ENCODE data around the gene LCE3A. TPM values are rescaled to one million over a fixed set of nuclear protein-coding genes. Genes with fewer than 3 reads are reported as not detected.

LCE3A gene
- total and polyA plus RNA-seq, 10 of the 15 experiments (the other 5 are each of a cell fraction or from before 2014, with no cell fraction given), result not detected

GRCh38 chr1:152640351-152640750 is 17.4 kb upstream of the LCE3A start (continued):
- TF ChIP-seq ZBTB40 (IDR thresholded peaks at IDR 0.05; ENCODE audit: borderline replicate concordance) (no peak), NFXL1 (IDR thresholded peaks at IDR 0.05; ENCODE audit: borderline replicate concordance) (no peak)

- Histone ChIP-seq H3K27ac (ENCODE audit: control insufficient read depth, insufficient read depth) (no peak overlapping the region), H4K20me1 (ENCODE audit: control insufficient read depth, insufficient read depth) (no peaks in the 10 kb centered on the region), H3K4me2 (ENCODE audit: control insufficient read depth, insufficient read depth) (no peak overlapping the region), H3K9me3 (replicated peaks; ENCODE audit: control insufficient read depth, insufficient read depth, low read length) (no peaks in the 10 kb centered on the region), H3K4me3 (no peak overlapping the region), H3K4me1 (ENCODE audit: control insufficient read depth, insufficient read depth, low read length) (no peaks in the 10 kb centered on the region), H3K79me2 (ENCODE audit: control insufficient read depth, insufficient read depth, low read length) (no peaks in the 10 kb centered on the region), H3K27me3 (replicated peaks in 1 of 2; ENCODE audit: control insufficient read depth in 2 of 2, insufficient read depth in 2 of 2, low read length in 1 of 2) (no peaks in the 10 kb centered on the region), H2AFZ (ENCODE audit: control insufficient read depth, low read depth, low read length) (no peak overlapping the region), H3K36me3 (ENCODE audit: control insufficient read depth in 2 of 2, insufficient read depth in 2 of 2, low read length in 1 of 2) (no peaks in the 10 kb centered on the region), H3K9ac (ENCODE audit: control insufficient read depth, insufficient read depth, low read length) (no peak overlapping the region)
- DNase-seq (ENCODE audit: low read depth, low spot score) (no peak), FAIRE-seq (no peak), ATAC-seq (no peak)
- BruUV-seq (replicated peaks), result no TSS peak
- ChIA-PET POLR2A (no interaction called here), CTCF (interaction anchor here (1.0 kb wide), 1 partner anchor 12 kb away, joined by 3 read pairs; no protein-coding TSS in a partner anchor), RAD21 (ENCODE audit: unreplicated experiment) (no interaction called here), SMC1A (ENCODE audit: uncharacterized antibody, unreplicated experiment) (interaction anchor here (1.1 kb wide), 1 partner anchor 19 kb away, joined by 3 read pairs; no protein-coding TSS in a partner anchor)
- WGBS (ENCODE audit: insufficient coverage, insufficient replicate concordance, low lambda C conversion rate, missing lambda C conversion rate), result 66% methylated on average over 3 of the region's 3 CpGs
- intact Hi-C loops (cut with micrococcal nuclease; ENCODE audit: unreplicated experiment), result no loop called here
- in situ Hi-C loops (cut with MboI), result no loop called here
- TF ChIP-seq MEF2B (IDR thresholded peaks at IDR 0.05; ENCODE audit: partially characterized antibody, poor library complexity, severe bottlenecking) (no peak), MXI1 (IDR thresholded peaks at IDR 0.05; ENCODE audit: low read depth, low read length) (no peak), RFX5 (IDR thresholded peaks at IDR 0.05; ENCODE audit: low read depth, low read length) (no peak), BRCA1 (IDR thresholded peaks at IDR 0.05; ENCODE audit: low read depth, low read length) (no peak), TCF12 (IDR thresholded peaks at IDR 0.05; ENCODE audit: low read depth, low read length) (no peak), ESRRA (IDR thresholded peaks at IDR 0.05; ENCODE audit: low read length) (no peak), MLLT1 (IDR thresholded peaks at IDR 0.05) (no peak), MEF2A (IDR thresholded peaks at IDR 0.05; ENCODE audit: insufficient read depth, low read depth, low read length) (no peak), NFXL1 (IDR thresholded peaks at IDR 0.05; ENCODE audit: borderline replicate concordance) (no peak), ZNF384 (IDR thresholded peaks at IDR 0.05; ENCODE audit: borderline replicate concordance, low read depth, low read length) (no peak), RELB (IDR thresholded peaks at IDR 0.05; ENCODE audit: low read depth) (no peak)
These were observed 7.7 kb upstream of the LCE3A start for GRCh38 chr1:152630596-152630995.
